ENCODE results near the gene PRR11.
"Not testable (repeated sequence)": the region's sequence is repeated elsewhere in the genome, so short reads cannot be mapped to it uniquely, and the experiment has no call there.

PRR11 gene

GRCh38 chr17:59155439-59156177 lies at the start of gene PRR11:
TSS of gene PRR11 (plus strand) at chr17:59155746. CDS start at chr17:59169753, 14,007 bp downstream.
- DNase-seq (ENCODE audit: low read depth), result peak; percentile 100

- DNase-seq (ENCODE audit: low read depth), result peak; percentile 9
Observed at GRCh38 chr17:59105852-59106462, 49.6 kb upstream of the PRR11 start.

GRCh38 chr17:59106463-59107305 lies 48.9 kb upstream of the PRR11 start, which contains the start of gene TRIM37:
TSS of gene TRIM37 (minus strand) at chr17:59106880. CDS start at chr17:59106461, 419 bp downstream.
- DNase-seq (ENCODE audit: low read depth), result peak; percentile 98

GRCh38 chr17:59107306-59107670 lies 48.3 kb upstream of the PRR11 start:
- DNase-seq (ENCODE audit: low read depth), result no peak

- DNase-seq (ENCODE audit: low read depth), result no peak
Observed at GRCh38 chr17:59108400-59109102, 47.0 kb upstream of the PRR11 start.

GRCh38 chr17:59110973-59111372 lies 44.6 kb upstream of the PRR11 start:
- no peak for DNase-seq (ENCODE audit: low read depth)

- no peak for DNase-seq (ENCODE audit: low read depth)
Observed at GRCh38 chr17:59111539-59111938, 44.0 kb upstream of the PRR11 start.

- no peak for DNase-seq (ENCODE audit: low read depth)
Observed at GRCh38 chr17:59115474-59115873, 40.1 kb upstream of the PRR11 start.

GRCh38 chr17:59121901-59122480 lies 33.6 kb upstream of the PRR11 start:
- no peak for DNase-seq (ENCODE audit: low read depth)

GRCh38 chr17:59124665-59125064 lies 30.9 kb upstream of the PRR11 start:
- DNase-seq (ENCODE audit: low read depth), result no peak

GRCh38 chr17:59126809-59127417 lies 28.6 kb upstream of the PRR11 start:
- DNase-seq (ENCODE audit: low read depth), result no peak

GRCh38 chr17:59129814-59130213 lies 25.7 kb upstream of the PRR11 start:
- DNase-seq (ENCODE audit: low read depth), result no peak

GRCh38 chr17:59131131-59131530 lies 24.4 kb upstream of the PRR11 start:
- no peak for DNase-seq (ENCODE audit: low read depth)

GRCh38 chr17:59138339-59138738 lies 17.2 kb upstream of the PRR11 start:
- DNase-seq (ENCODE audit: low read depth), result not testable (repeated sequence)

- no peak for DNase-seq (ENCODE audit: low read depth)
Observed at GRCh38 chr17:59139939-59140338, 15.6 kb upstream of the PRR11 start.

GRCh38 chr17:59141860-59142259 lies 13.7 kb upstream of the PRR11 start:
- DNase-seq (ENCODE audit: low read depth), result no peak

GRCh38 chr17:59145571-59146096 lies 9.9 kb upstream of the PRR11 start:
- DNase-seq (ENCODE audit: low read depth), result no peak

GRCh38 chr17:59149051-59149450 lies 6.5 kb upstream of the PRR11 start:
- no peak for DNase-seq (ENCODE audit: low read depth)

GRCh38 chr17:59149841-59150511 lies 5.6 kb upstream of the PRR11 start:
- no peak for DNase-seq (ENCODE audit: low read depth)

- DNase-seq (ENCODE audit: low read depth), result no peak
Observed at GRCh38 chr17:59151006-59151405, 4.5 kb upstream of the PRR11 start.

Measured in fibroblast of the conjunctiva (primary cell).